H1 (cell line): Measurements from ENCODE around the gene ATG7. TPM values are rescaled to one million over a fixed set of nuclear protein-coding genes. Genes with fewer than 3 reads are reported as not detected.

Experiments
- CTCF ChIA-PET: fragments of 300-600 bp; sonication (Branson Sonifier 250); formaldehyde crosslinking; loops from one replicate; lab custom pipeline; 2021; ENCODE audit not compliant: partially characterized antibody; lab: Charles Lee
- POLR2A ChIA-PET: fragments of 300-600 bp; sonication (Branson Sonifier 250); formaldehyde crosslinking; loops from one replicate; lab custom pipeline; 2021; ENCODE audit warnings: inconsistent platforms; ENCODE audit not compliant: partially characterized antibody; lab: Charles Lee
- DNase-seq, 2 experiments: peaks; one replicate each; pipeline versions ENCODE4 v3.0.0 to v3.0.0-alpha.2; 2010 to 2022; ENCODE audit warnings: low spot score in 2 of 2, low read depth in 1 of 2, mixed read lengths in 1 of 2
- FAIRE-seq: peaks from 2 replicates; lab custom pipeline; 2011; peaks lifted over from hg19 to GRCh38; lab: Jason Lieb, UNC
- H2AFZ ChIP-seq: 2 replicates; pipeline ENCODE4 v1.8.1; 2012; ENCODE audit warnings: low read length, inconsistent platforms
- H2AK5ac ChIP-seq: 2 replicates; pipeline ENCODE4 v1.6.1; 2013; ENCODE audit warnings: low read depth, low read length
- H2BK120ac ChIP-seq: replicated peaks from 2 replicates; pipeline ENCODE3; 2013; ENCODE audit warnings: low read depth, low read length, inconsistent platforms
- H2BK12ac ChIP-seq: 2 replicates; pipeline ENCODE4 v1.6.1; 2013; ENCODE audit warnings: low read depth, low read length
- H2BK15ac ChIP-seq: 2 replicates; pipeline ENCODE4 v1.6.1; 2013; ENCODE audit warnings: low read length
- H2BK20ac ChIP-seq: 2 replicates; pipeline ENCODE4 v1.6.1; 2013; ENCODE audit warnings: low read length
- H2BK5ac ChIP-seq: 2 replicates; pipeline ENCODE4 v1.6.1; 2013; ENCODE audit warnings: low read depth, low read length
- H3K14ac ChIP-seq: 2 replicates; pipeline ENCODE4 v1.6.1; 2013; ENCODE audit warnings: inconsistent platforms; ENCODE audit not compliant: insufficient read length
- H3K18ac ChIP-seq: 2 replicates; pipeline ENCODE4 v1.6.1; 2013; ENCODE audit warnings: low read length; ENCODE audit errors: extremely low read depth
- H3K23ac ChIP-seq: 2 replicates; pipeline ENCODE4 v1.6.1; 2013; ENCODE audit warnings: inconsistent platforms; ENCODE audit not compliant: insufficient read length
- H3K23me2 ChIP-seq: 2 replicates; pipeline ENCODE4 v1.6.1; 2013; ENCODE audit warnings: low read depth, low read length
- H3K27ac ChIP-seq: 2 replicates; pipeline ENCODE4 v1.6.1; 2011; ENCODE audit warnings: low read depth, low read length, inconsistent platforms
- H3K27me3 ChIP-seq, 4 experiments: replicated peaks in 1 of 4; 1 replicate in 1 of 4; 2 replicates in 3 of 4; pipeline versions ENCODE4 v1.6.1 to v1.8.1; 2011 to 2013; ENCODE audit warnings: low read length in 3 of 4, mild to moderate bottlenecking in 3 of 4, inconsistent platforms in 2 of 4, mixed read lengths in 2 of 4, moderate library complexity in 1 of 4; ENCODE audit not compliant: control insufficient read depth in 3 of 4, insufficient read depth in 3 of 4; ENCODE audit errors: extremely low read depth in 1 of 4
- H3K36me3 ChIP-seq, 4 experiments: 2 replicates each; pipeline versions ENCODE4 v1.6.1 to v1.8.1; 2011 to 2013; ENCODE audit warnings: mild to moderate bottlenecking in 4 of 4, low read length in 3 of 4, moderate library complexity in 2 of 4, control low read depth in 1 of 4, inconsistent platforms in 1 of 4; ENCODE audit not compliant: insufficient read depth in 4 of 4, control insufficient read depth in 2 of 4
- H3K4ac ChIP-seq: replicated peaks from 2 replicates; pipeline ENCODE3; 2013; ENCODE audit warnings: low read length, low read depth, mixed read lengths, inconsistent platforms; ENCODE audit not compliant: insufficient read length
- H3K4me1 ChIP-seq, 4 experiments: replicated peaks in 1 of 4; 1 replicate in 1 of 4; 2 replicates in 3 of 4; pipeline versions ENCODE4 v1.6.1 to v1.8.1; 2011 to 2013; ENCODE audit warnings: low read length in 3 of 4, inconsistent platforms in 2 of 4, mixed read lengths in 1 of 4; ENCODE audit not compliant: insufficient read depth in 4 of 4, control insufficient read depth in 3 of 4
- H3K4me2 ChIP-seq, 2 experiments: 2 replicates each; pipeline versions ENCODE4 v1.6.1 to v1.8.1; 2011 to 2013; ENCODE audit warnings: low read depth in 2 of 2, low read length in 2 of 2, control low read depth in 1 of 2, inconsistent platforms in 1 of 2, mild to moderate bottlenecking in 1 of 2; ENCODE audit not compliant: insufficient read depth in 1 of 2
- H3K4me3 ChIP-seq, 4 experiments: fragments of 200-600, 300-600 bp in 1 of 4; sonication (generic), shearing (Covaris generic), sonication (Bioruptor Twin) in 1 of 4; 2 replicates each; pipeline versions ENCODE4 v1.5.1 to v1.8.1; 2011 to 2016; ENCODE audit warnings: low read length in 4 of 4, low read depth in 3 of 4, control low read depth in 2 of 4, inconsistent platforms in 2 of 4, mild to moderate bottlenecking in 2 of 4, mixed read lengths in 1 of 4, moderate library complexity in 1 of 4; ENCODE audit not compliant: insufficient read depth in 2 of 4; ENCODE audit errors: extremely low read depth in 1 of 4
- H3K56ac ChIP-seq: replicated peaks from 2 replicates; pipeline ENCODE3; 2013; ENCODE audit warnings: low read depth, mild to moderate bottlenecking, mixed read lengths, low read length, inconsistent platforms; ENCODE audit not compliant: insufficient read length
- H3K79me1 ChIP-seq: 2 replicates; pipeline ENCODE4 v1.6.1; 2013; ENCODE audit warnings: low read depth, low read length, control low read depth
- H3K79me2 ChIP-seq, 2 experiments: 2 replicates each; pipeline versions ENCODE4 v1.6.1 to v1.8.1; 2012 to 2013; ENCODE audit warnings: low read length in 2 of 2, mild to moderate bottlenecking in 2 of 2, inconsistent platforms in 1 of 2; ENCODE audit not compliant: insufficient read depth in 2 of 2, control insufficient read depth in 1 of 2
- H3K9ac ChIP-seq, 4 experiments: replicated peaks in 1 of 4; 1 replicate in 1 of 4; 2 replicates in 3 of 4; pipeline versions ENCODE4 v1.6.1 to v1.8.1; 2011 to 2013; ENCODE audit warnings: low read depth in 3 of 4, low read length in 3 of 4, control low read depth in 2 of 4, mild to moderate bottlenecking in 2 of 4, moderate library complexity in 2 of 4, inconsistent platforms in 1 of 4; ENCODE audit errors: extremely low read depth in 1 of 4
- H3K9me3 ChIP-seq, 2 experiments: 2 replicates each; pipeline versions ENCODE4 v1.6.1 to v1.8.1; 2012 to 2013; ENCODE audit warnings: mild to moderate bottlenecking in 2 of 2, moderate library complexity in 2 of 2, control low read depth in 1 of 2, inconsistent platforms in 1 of 2, low read depth in 1 of 2, low read length in 1 of 2, mixed read lengths in 1 of 2; ENCODE audit not compliant: insufficient read depth in 2 of 2
- H4K20me1 ChIP-seq, 2 experiments: replicated peaks in 1 of 2; 2 replicates each; pipeline versions ENCODE3 to v1.8.1; 2011 to 2013; ENCODE audit warnings: inconsistent platforms in 2 of 2, low read length in 2 of 2, mild to moderate bottlenecking in 1 of 2; ENCODE audit not compliant: insufficient read depth in 2 of 2, control insufficient read depth in 1 of 2
- H4K5ac ChIP-seq: 2 replicates; pipeline ENCODE4 v1.6.1; 2013; ENCODE audit warnings: low read length, low read depth, mixed read lengths, inconsistent platforms; ENCODE audit not compliant: insufficient read length
- H4K8ac ChIP-seq: 2 replicates; pipeline ENCODE4 v1.8.0; 2013; ENCODE audit warnings: mild to moderate bottlenecking, moderate library complexity, low read length, inconsistent platforms; ENCODE audit not compliant: insufficient read depth; ENCODE audit errors: extremely low read depth
- H4K91ac ChIP-seq: replicated peaks from 2 replicates; pipeline ENCODE3; 2013; ENCODE audit warnings: low read length, mixed read lengths, inconsistent platforms; ENCODE audit not compliant: insufficient read length
- ATF3 ChIP-seq: IDR thresholded peaks from 2 replicates; pipeline ENCODE4 v1.6.1; 2011; ENCODE audit warnings: low read depth, mild to moderate bottlenecking, low read length; ENCODE audit not compliant: insufficient read depth
- CHD2 ChIP-seq: IDR thresholded peaks from 2 replicates; pipeline ENCODE4 v1.6.1; 2012; ENCODE audit warnings: low read length, improper control_type of control experiment
- EP300 ChIP-seq, 2 experiments: IDR thresholded peaks; 1 replicate in 1 of 2; 2 replicates in 1 of 2; pipeline ENCODE4 v1.6.1; 2011 to 2012; ENCODE audit warnings: low read depth in 2 of 2, low read length in 2 of 2, mild to moderate bottlenecking in 2 of 2, borderline replicate concordance in 1 of 2, inconsistent platforms in 1 of 2, moderate library complexity in 1 of 2
- GABPA ChIP-seq: IDR thresholded peaks from 2 replicates; pipeline ENCODE4 v1.6.1; 2011; ENCODE audit warnings: mild to moderate bottlenecking, low read length, moderate library complexity, borderline replicate concordance; ENCODE audit not compliant: insufficient read depth
- HDAC6 ChIP-seq: IDR thresholded peaks from one replicate; pipeline ENCODE4 v1.7.1; 2012; ENCODE audit warnings: low read depth, mild to moderate bottlenecking, inconsistent platforms, low read length, moderate library complexity
- KDM1A ChIP-seq: fragments of 200-600, 300-600 bp; sonication (generic); IDR thresholded peaks from 2 replicates; pipeline ENCODE4 v1.7.1; 2016; ENCODE audit warnings: mild to moderate bottlenecking, low read length, borderline replicate concordance
- RFX5 ChIP-seq: IDR thresholded peaks from 2 replicates; pipeline ENCODE4 v1.6.1; 2011; ENCODE audit warnings: low read depth, low read length, improper control_type of control experiment, borderline replicate concordance
- SIRT6 ChIP-seq: IDR thresholded peaks from one replicate; pipeline ENCODE4 v1.7.1; 2012; ENCODE audit warnings: low read length, inconsistent platforms
- SIX5 ChIP-seq: IDR thresholded peaks from 2 replicates; pipeline ENCODE4 v1.6.1; 2011; ENCODE audit warnings: mild to moderate bottlenecking, low read depth, low read length
- SUZ12 ChIP-seq: fragments of 200-600 bp; sonication (generic); IDR thresholded peaks from 2 replicates; pipeline ENCODE4 v1.6.1; 2012; ENCODE audit warnings: mild to moderate bottlenecking, inconsistent platforms, low read length, moderate library complexity, mixed read lengths
- TBP ChIP-seq: IDR thresholded peaks from 2 replicates; pipeline ENCODE4 v1.6.1; 2011; ENCODE audit warnings: low read depth, low read length, improper control_type of control experiment
- USF2 ChIP-seq: IDR thresholded peaks from 2 replicates; pipeline ENCODE4 v1.6.1; 2011; ENCODE audit warnings: low read length, improper control_type of control experiment
- ZNF274 ChIP-seq: IDR thresholded peaks from 2 replicates; pipeline ENCODE4 v1.7.0; 2012; ENCODE audit warnings: low read length, borderline replicate concordance; ENCODE audit errors: extremely low read depth
- WGBS, 2 experiments: shearing (Covaris generic) in 1 of 2; methylation state at CpG; one replicate each; pipeline versions ENCODE4 v1.1.6 to v1.1.7; 2013 to 2015; ENCODE audit warnings: low lambda C conversion rate in 2 of 2, mixed read lengths in 2 of 2, inconsistent platforms in 1 of 2, low coverage in 1 of 2, missing lambda C conversion rate in 1 of 2; ENCODE audit not compliant: insufficient replicate concordance in 2 of 2, insufficient coverage in 1 of 2, insufficient read length in 1 of 2; ENCODE audit errors: extremely low coverage in 1 of 2, missing lambda C conversion rate in 1 of 2; 5-methylcytosine and 5-hydroxymethylcytosine counted together
- polyA plus RNA-seq, 7 experiments: library from polyadenylated mRNA; depleted of rRNA in 3 of 7; stranded (reverse) in 5 of 7; unstranded in 2 of 7; fragments of >200 nt in 5 of 7; fragments of 200-250 nt in 2 of 7; gene quantifications; 1 replicate in 5 of 7; 2 replicates in 1 of 7; 4 replicates in 1 of 7; pipeline versions ENCODE4 v1.2.1 to v1.2.3, GENCODE V29; 2011 to 2013; ENCODE audit warnings: missing spikeins in 2 of 7, mixed read lengths in 2 of 7
- total RNA-seq: library from RNA; stranded (reverse); fragmentation: NEBNext Ultra II Directional; extraction: Animal tissue kit (Norgen Biotek cat#: 25700); gene quantifications from 2 replicates; pipeline ENCODE4 v1.2.1, GENCODE V29; 2021

Gene ATG7
- total and polyA plus RNA-seq, 2 of the 8 experiments (the other 6 are each of a cell fraction or from before 2014, with no cell fraction given) = 15.0 to 19.1 TPM

GRCh38 chr3:11554666-11555065, 282.5 kb downstream of the ATG7 start:
- ChIA-PET CTCF (interaction anchor here (0.6 to 2.0 kb wide), 6 partner anchors 10 to 513 kb away, joined by 3 to 6 read pairs (median 4); no protein-coding TSS in a partner anchor), POLR2A (no interaction called here)
- no peak overlapping the region for H4K8ac ChIP-seq
- no peaks in the 10 kb centered on the region; a peak in 1 of 7 replicates for H3K4me1 ChIP-seq
- H4K20me1 ChIP-seq = peaks cover 2 to 9% of the 10 kb centered on the region in 2 experiments
- peaks cover 4% of the 10 kb centered on the region for H3K79me1 ChIP-seq
- WGBS, 2 experiments = 95% methylated on average over 10 of the region's 12 CpGs; no CpG with 5 or more reads in 1 of the 2 experiments
- no peak overlapping the region for H2AFZ ChIP-seq
- no peak overlapping the region for H3K18ac ChIP-seq
- H3K4me2 ChIP-seq = no peak overlapping the region
- no peak overlapping the region for H4K5ac ChIP-seq
- H3K4me3 ChIP-seq = no peak overlapping the region
- H3K27me3 ChIP-seq = no peaks in the 10 kb centered on the region
- H3K9ac ChIP-seq = no peak overlapping the region
- no peak overlapping the region for H4K91ac ChIP-seq
- no peak overlapping the region for H3K14ac ChIP-seq
- H3K79me2 ChIP-seq = no peaks in the 10 kb centered on the region
- H2BK15ac ChIP-seq = no peak overlapping the region
- H3K23ac ChIP-seq = no peak overlapping the region
- H3K36me3 ChIP-seq = peaks cover 0 to 10% (median 1%) of the 10 kb centered on the region in 4 experiments; a peak in 3 of 8 replicates
- H2BK12ac ChIP-seq = no peak overlapping the region
- no peak for FAIRE-seq
- no peak overlapping the region for H3K27ac ChIP-seq
- no peak for DNase-seq
- no peak overlapping the region for H3K56ac ChIP-seq
- H2BK5ac ChIP-seq = no peak overlapping the region
- no peak overlapping the region for H3K4ac ChIP-seq
- no peak overlapping the region for H2BK20ac ChIP-seq
- no peak overlapping the region for H2BK120ac ChIP-seq
- no peaks in the 10 kb centered on the region for H3K23me2 ChIP-seq
- H3K9me3 ChIP-seq = no peaks in the 10 kb centered on the region; a peak in 1 of 4 replicates
- H2AK5ac ChIP-seq = no peak overlapping the region
- no peak for TF ChIP-seq KDM1A
- no peak for TF ChIP-seq HDAC6
- no peak for TF ChIP-seq SIX5
- no peak for TF ChIP-seq ZNF274
- no peak for TF ChIP-seq SUZ12
- no peak for TF ChIP-seq ATF3
- TF ChIP-seq CHD2 = no peak
- no peak for TF ChIP-seq RFX5
- TF ChIP-seq GABPA = no peak
- no peak for TF ChIP-seq TBP
- no peak for TF ChIP-seq SIRT6
- no peak for TF ChIP-seq EP300 (IDR thresholded peaks at IDR 0.05; ENCODE audit: borderline replicate concordance in 1 of 2, low read depth in 2 of 2, low read length in 2 of 2)
- TF ChIP-seq USF2 = no peak
